CD4-positive, alpha-beta T cell treated with Interleukin-15 for 4 hours (primary cell): ENCODE results near the gene MSH4.
"Not testable (repeated sequence)": the region's sequence is repeated elsewhere in the genome, so short reads cannot be mapped to it uniquely, and the experiment has no call there.

ENCODE experiments used
- DNase-seq: peaks from one replicate; pipeline ENCODE4 v3.0.0-alpha.2; 2020; ENCODE audit warnings: low spot score

The MSH4 gene

GRCh38 chr1:75797273-75797588 is 549 bp downstream of the MSH4 start:
- no peak for DNase-seq

GRCh38 chr1:75797606-75798216 is 1.0 kb downstream of the MSH4 start:
- no peak for DNase-seq

DNA sequence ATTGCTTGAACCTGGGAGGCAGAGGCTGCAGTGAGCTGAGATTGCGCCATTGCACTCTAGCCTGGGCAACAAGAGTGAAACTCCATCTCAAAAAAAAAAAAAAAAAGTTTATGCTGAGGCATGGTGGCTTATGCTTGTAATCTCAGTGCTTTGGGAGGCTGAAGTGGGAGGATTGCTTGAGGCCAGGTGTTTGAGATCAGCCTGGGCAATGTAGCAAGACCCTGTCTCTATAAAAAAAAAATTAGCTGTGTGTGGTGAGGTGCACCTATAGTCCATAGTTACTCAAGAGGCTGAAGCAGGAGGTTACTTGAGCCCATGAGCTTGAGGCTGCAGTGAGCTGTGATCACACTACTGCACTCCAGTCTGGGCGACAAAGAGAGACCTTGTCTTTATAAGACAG is 4.8 kb downstream of the MSH4 start:
- not testable (repeated sequence) for DNase-seq

DNA sequence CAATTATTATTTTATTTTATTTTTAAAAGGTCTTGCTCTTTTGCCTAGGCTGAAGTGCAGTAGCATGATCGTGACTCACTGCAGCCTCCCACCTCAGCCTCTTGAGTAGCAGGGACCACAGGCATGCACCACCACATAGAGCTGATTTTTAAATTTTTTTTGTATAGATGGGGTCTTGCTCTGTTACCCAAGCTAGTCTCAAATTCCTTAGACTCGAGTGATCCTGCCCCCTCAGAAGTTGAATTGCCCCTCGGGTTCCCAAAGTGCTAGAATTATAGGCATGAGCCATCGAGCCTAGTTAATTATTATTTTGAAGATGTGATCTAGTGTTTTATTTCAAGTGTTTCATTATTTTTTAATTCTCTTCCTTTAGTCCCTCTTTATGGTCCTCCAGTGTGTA is 12.2 kb downstream of the MSH4 start:
- DNase-seq, result no peak

DNA sequence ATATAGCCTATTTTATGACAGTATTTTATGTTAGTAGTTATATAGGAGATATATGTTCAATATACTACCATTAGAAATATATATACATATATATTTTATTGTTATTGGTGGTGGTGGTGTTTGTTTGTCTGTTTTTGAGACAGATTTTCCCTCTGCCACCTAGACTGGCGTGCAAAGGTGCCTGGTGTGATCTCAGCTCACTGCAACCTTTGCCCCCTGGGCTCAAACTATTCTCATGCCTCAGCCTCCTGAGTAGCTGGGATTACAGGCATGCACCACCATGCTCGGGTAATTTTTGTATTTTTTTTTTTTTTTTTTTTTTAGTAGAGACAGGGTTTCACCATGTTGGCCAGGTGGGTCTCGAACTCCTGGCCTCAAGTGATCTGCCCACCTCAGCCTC is 13.4 kb downstream of the MSH4 start:
- DNase-seq, result not testable (repeated sequence)

GRCh38 chr1:75811211-75811981 is 14.7 kb downstream of the MSH4 start:
- no peak for DNase-seq

GRCh38 chr1:75812065-75812464 is 15.4 kb downstream of the MSH4 start:
- DNase-seq, result no peak

GRCh38 chr1:75823596-75823995 is 26.9 kb downstream of the MSH4 start:
- DNase-seq, result not testable (repeated sequence)

DNA sequence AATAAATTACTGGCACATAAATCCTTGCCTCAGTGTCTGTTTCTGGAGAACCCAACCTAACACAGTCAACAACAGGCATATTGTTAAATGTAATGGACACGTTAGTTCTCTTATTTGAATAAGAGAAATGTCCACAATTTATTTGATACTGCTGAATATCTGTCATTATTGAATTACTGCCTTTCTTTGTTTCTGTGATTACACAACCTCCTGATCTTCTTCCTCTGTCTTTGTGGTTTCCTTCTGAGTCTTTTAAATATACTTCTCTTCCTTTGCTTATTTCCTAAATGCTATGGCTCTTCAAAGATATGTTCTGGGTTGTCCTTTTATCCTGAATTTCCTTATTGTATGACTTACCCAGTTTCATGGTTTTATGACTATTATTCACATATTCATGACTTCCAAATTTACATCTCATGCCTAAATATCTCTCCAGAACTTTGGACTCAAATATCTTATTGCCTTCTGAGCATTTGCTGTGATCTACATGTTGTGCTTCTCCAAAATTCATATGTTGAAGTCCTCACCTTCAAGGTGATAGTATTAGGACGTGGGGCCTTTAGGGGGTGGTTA is 39.9 kb downstream of the MSH4 start:
- DNase-seq, result no peak

DNA sequence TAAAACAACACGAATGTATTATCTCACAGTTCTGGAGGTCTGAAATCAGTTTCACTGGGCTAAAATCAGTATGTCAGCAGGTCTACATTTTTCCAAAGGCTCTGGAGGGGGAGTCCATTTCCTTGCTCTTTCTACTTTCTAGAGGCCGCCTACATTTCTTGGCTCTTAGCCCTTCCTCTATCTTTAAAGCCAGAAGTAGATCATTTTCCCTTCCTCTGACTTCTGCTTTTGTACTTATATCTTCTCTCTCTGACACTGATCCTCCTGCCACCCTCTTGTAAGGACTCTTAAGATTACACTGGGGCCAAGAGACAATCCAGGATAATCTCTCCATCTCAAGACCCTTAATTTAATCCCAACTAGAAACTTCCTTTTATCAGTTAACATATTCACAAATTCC is 41.4 kb downstream of the MSH4 start:
- DNase-seq, result no peak

DNA sequence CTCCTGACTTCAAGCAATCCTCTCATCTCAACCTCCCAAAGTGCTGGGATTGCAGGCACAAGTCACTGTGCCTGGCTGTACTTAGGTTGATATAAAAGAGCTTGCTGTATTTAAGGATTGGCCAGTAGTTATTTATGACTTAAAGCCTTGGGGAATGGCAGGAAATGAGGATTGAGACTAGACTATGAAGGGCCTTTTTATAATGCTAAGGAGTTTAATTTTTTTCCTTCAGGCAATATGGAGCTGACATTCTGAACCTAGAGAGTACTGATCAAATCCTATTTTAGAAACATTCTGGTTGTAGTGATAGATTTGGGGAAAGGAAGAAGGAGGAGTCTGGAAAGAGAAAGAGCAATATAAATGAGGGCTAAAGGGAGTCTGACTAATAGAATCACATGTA is 44.7 kb downstream of the MSH4 start:
- DNase-seq, result no peak

DNA sequence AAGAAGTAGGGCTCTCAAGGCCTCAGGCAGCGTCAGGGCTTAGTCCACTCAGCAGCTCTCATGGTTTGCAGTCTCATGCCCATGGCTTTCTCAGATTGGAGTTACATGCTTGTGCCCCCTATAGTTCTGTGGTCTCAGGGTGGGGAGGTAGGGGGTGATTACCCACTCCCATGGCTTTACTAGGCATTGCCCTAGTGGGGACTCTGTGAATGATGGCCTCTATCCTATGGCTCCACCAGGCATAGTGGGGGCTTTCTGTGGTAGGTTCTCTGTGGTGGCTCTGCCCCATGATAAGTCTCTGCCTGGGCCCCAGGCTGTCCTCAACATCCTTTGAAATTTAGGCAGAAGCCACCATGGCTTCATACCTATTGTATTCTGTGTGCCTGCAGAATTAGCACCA is 48.9 kb downstream of the MSH4 start:
- no peak for DNase-seq

GRCh38 chr1:75855010-75855409 is 58.3 kb downstream of the MSH4 start:
- no peak for DNase-seq

- no peak for DNase-seq
Measured at GRCh38 chr1:75855734-75856133, 59.1 kb downstream of the MSH4 start.

DNA sequence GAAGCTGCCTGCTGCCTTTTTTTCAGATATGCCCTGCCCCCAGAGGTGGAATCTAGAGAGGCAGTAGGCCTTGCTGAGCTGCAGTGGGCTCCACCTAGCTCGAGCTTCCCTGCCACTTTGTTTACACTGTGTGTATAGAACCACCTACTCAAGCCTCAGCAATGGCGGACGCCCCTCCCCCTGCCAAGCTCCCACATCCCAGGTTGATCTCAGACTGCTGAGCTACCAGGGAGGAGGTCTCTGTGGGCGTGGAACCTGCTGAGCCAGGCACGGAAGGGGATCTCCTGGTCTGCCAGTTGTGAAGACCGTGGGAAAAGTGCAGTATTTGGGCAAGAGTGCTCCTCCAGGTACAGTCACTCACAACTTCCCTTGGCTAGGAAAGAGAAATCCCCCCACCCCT is 65.1 kb downstream of the MSH4 start:
- DNase-seq, result no peak

GRCh38 chr1:75870951-75871350 is 74.3 kb downstream of the MSH4 start:
- DNase-seq, result no peak

- no peak for DNase-seq
Measured at GRCh38 chr1:75879985-75880384, 83.3 kb downstream of the MSH4 start.

GRCh38 chr1:75884437-75884836 is 87.8 kb downstream of the MSH4 start:
- no peak for DNase-seq

- no peak for DNase-seq
Measured at GRCh38 chr1:75901371-75901770, 104.7 kb downstream of the MSH4 start.

DNA sequence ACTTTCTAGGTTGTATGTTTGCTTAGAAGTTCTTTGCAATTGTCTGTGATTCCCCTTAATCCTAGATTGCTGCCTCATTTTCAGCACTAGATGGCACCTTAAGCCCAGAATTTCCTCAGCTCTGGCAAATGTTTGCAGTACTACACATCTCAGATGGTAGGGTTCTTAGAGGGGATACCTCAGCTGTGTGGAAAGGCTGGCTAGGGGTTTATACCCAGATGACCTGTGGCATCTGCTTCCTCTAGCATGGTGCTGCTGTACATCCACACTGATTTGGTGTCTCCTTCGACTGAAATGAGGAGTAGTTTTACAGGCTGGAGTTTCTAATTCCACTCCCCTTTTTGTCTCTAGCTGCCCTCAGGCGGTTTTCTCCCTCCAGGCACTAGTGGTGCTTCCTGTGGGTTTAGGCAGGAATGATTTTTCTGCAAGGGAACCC is 112.1 kb downstream of the MSH4 start:
- DNase-seq, result no peak

DNA sequence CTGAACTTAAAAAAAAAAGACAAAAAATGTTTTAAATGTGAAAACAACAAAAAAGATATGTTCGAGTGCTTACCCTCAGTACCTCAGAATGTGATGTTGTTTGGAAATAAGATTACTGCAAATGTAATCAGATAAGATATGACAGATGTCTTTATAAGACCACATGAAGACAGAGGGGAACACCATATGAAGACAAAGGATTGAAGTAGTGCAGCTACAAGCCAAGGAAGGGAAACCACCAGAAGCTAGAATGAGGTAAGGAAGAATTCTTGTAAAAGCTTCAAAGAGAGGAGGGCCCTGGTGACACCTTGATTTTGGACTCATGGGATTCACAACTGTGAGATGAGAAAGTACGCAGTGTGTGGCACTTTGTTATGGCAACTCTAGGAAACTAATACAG is 120.2 kb downstream of the MSH4 start:
- no peak for DNase-seq

DNA sequence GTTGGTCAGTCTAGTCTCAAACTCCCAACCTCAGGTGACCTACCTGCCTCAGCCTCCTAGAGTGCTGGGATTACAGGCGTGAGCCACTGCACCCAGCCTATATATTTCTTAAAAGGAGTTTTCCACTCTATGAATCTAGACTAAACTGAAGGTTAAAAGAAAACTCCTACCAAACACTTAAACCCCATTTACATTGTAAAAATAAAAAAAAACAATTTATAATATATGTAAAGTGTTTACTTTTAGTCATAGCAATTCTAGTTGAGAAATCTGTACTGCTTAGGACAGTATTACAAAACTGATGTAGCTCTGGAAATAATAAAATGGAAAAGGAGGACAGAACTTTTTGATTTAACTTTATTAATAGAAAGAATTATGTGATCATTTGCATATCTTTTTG is 126.0 kb downstream of the MSH4 start:
- no peak for DNase-seq

GRCh38 chr1:75932304-75932703 is 135.6 kb downstream of the MSH4 start, which contains the start of gene ASB17:
TSS of gene ASB17 (minus strand) at chr1:75932404. CDS start at chr1:75932291, 113 bp downstream.
- DNase-seq, result no peak

GRCh38 chr1:75937034-75937433 is 140.4 kb downstream of the MSH4 start:
- DNase-seq, result no peak
